Ovary (tissue), 3 donors: Measurements from ENCODE around the gene FAM83D.

Experiments
- EP300 ChIP-seq: sonication (generic); formaldehyde crosslinking; IDR thresholded peaks from one replicate; pipeline ENCODE4 v1.6.1; 2017; ENCODE audit warnings: antibody characterized with exemption
- POLR2A ChIP-seq: fragments of 450-650 bp; IDR thresholded peaks from one replicate; pipeline ENCODE4 v1.6.1; 2017; ENCODE audit warnings: antibody characterized with exemption, mild to moderate bottlenecking, moderate library complexity
- TF ChIP-seq, protein P1 (sequence below), 3 donors: fragments of 450-650 bp in 2 of 3; fragments of 200-600 bp in 1 of 3; IDR thresholded peaks; one replicate each; pipeline versions ENCODE4 v1.5.1 to v1.8.0; 2016 to 2022; ENCODE audit warnings: antibody characterized with exemption in 3 of 3, mild to moderate bottlenecking in 1 of 3
- donor health status: DM: no; HTN: no; CAD: no.

DNA sequence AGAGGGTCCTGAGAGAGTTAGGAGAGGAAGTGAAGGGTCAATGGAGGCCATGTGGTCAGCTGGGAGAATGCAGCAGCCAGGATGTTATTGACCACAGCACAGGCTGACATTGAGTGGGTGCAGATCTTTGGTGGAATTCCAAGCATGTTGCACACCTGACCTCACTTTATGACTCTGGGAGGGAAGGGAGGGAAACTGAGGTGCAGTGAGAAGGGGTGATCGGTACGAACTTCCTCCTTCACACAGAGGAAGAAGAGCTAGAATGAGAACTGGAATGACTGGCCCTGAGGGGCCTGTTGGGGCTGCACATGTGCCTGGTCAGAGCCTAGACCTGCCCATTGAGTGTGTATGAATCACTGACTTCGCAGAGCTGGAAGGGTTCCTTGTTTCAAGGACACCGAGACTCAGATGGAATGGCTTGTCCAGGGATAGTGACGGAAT is 9.8 kb downstream of the FAM83D start:
- TF ChIP-seq, protein P1, sequence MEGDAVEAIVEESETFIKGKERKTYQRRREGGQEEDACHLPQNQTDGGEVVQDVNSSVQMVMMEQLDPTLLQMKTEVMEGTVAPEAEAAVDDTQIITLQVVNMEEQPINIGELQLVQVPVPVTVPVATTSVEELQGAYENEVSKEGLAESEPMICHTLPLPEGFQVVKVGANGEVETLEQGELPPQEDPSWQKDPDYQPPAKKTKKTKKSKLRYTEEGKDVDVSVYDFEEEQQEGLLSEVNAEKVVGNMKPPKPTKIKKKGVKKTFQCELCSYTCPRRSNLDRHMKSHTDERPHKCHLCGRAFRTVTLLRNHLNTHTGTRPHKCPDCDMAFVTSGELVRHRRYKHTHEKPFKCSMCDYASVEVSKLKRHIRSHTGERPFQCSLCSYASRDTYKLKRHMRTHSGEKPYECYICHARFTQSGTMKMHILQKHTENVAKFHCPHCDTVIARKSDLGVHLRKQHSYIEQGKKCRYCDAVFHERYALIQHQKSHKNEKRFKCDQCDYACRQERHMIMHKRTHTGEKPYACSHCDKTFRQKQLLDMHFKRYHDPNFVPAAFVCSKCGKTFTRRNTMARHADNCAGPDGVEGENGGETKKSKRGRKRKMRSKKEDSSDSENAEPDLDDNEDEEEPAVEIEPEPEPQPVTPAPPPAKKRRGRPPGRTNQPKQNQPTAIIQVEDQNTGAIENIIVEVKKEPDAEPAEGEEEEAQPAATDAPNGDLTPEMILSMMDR (IDR thresholded peaks at IDR 0.05), result no peak
- TF ChIP-seq POLR2A (no peak), EP300 (no peak)
